HFF-Myc (cell line): ENCODE measurements around the gene NLRP5.

Experiments used
- DNase-seq: peaks from one replicate; pipeline ENCODE4 v3.0.0-alpha.2; 2011; ENCODE audit warnings: low read depth; ENCODE audit errors: extremely low read depth
- H3K4me3 ChIP-seq: replicated peaks from 2 replicates; pipeline ENCODE4 v1.5.1; 2011; ENCODE audit warnings: low read depth, mild to moderate bottlenecking, control low read depth, low read length
- CTCF ChIP-seq: IDR thresholded peaks from 2 replicates; pipeline ENCODE4 v1.5.1; 2012; ENCODE audit warnings: mild to moderate bottlenecking, low read depth, low read length, control low read depth; ENCODE audit errors: missing control alignments

The NLRP5 gene

GRCh38 chr19:56110515-56111448, 124.2 kb downstream of the NLRP5 start:
- H3K4me3 ChIP-seq: no peak overlapping the region
- no peak for DNase-seq
- no peak for TF ChIP-seq CTCF
